ENCODE measurements around the gene MSANTD4. TPM values are rescaled to one million over a fixed set of nuclear protein-coding genes. Genes with fewer than 3 reads are reported as not detected.

Gene MSANTD4
- total RNA-seq, 1 experiment from 2014 or later: 32.1 TPM

GRCh38 chr11:105960252-105961245 lies 61.5 kb downstream of the MSANTD4 start:
- in situ Hi-C loops (cut with HindIII; ENCODE audit: low pct_unique_long_range_greater_than_20kb, low sequenced_read_pairs): no loop called here
- no peak for DNase-seq (ENCODE audit: low read depth, low spot score)

Small RNA genes lying within 50 kb of the gene (small RNA-seq; reads per million reads assigned to genes)
- 0 reads per million in 2 experiments for gene RNU6-277P

Other genes starting within 250 kb of the MSANTD4 start
- 4.9 and 8.7 TPM in 2 replicates for gene KBTBD3, start 55.1 kb upstream of the MSANTD4 start, total RNA-seq (2014; rRNA removed; shearing (Covaris generic))
- 68.7 and 69.2 TPM in 2 replicates for gene AASDHPPT, start 55.4 kb upstream of the MSANTD4 start, total RNA-seq (2014; rRNA removed; shearing (Covaris generic))